CD4-positive, alpha-beta T cell treated with Interleukin-6 for 4 hours (primary cell): ENCODE data around the gene ZNF521.

Experiments used
- DNase-seq: peaks from one replicate; pipeline ENCODE4 v3.0.0-alpha.2; 2020; ENCODE audit warnings: mixed read lengths

Gene ZNF521

DNA sequence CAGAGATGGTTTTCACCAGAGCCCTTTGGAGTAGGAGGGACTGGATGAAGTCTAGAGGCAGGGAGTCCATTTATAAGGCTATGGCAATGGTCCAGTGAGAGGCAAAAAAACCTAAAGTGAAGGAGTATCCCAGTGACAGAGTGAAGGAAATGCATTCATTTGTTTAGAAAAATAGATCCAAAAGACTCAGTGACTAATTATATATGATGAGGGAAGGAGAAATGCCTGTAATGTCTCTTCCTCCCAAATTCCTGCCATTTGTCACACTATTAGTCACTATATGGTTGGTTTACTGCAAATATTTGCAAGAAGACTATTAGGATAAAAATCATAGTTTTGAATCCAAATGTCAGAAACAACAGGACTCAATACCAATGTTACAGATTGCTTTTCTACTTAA, 104.2 kb downstream of the ZNF521 start:
- DNase-seq, result no peak

DNA sequence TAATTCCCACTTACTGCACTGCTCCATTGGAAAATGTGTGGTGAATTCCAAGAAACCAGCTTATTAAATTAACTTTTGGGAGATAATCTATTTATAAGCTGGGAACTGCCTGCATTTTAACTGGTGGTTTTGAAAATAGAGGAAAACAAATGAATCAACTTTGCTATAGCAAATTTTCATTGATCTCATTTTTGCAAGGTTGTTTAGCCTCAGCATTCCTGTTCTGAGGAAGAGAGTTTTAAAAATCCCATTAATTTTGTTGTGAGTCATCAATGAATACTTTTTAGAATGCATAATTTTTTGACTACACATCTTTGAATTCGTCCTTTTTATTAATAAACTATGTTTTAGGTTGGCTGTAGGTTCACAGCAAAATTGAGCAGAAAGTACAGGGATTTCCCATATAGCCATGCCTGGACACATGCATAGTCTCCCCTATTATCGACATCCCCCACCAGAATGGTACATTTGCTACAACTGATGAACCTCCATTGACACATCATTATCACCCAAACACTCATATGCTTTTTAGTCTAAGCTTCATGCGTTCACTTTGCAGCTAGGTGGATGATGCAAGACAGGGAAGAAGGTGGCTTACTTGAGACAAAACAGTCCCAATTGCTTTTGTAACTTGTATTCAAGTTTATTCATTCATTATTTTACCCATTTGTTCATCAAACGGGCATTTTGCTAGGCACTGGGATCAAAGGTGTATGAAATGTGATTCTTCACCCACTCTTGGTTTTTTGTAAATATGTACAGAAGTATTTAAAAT, 106.9 kb downstream of the ZNF521 start:
- no peak for DNase-seq

DNA sequence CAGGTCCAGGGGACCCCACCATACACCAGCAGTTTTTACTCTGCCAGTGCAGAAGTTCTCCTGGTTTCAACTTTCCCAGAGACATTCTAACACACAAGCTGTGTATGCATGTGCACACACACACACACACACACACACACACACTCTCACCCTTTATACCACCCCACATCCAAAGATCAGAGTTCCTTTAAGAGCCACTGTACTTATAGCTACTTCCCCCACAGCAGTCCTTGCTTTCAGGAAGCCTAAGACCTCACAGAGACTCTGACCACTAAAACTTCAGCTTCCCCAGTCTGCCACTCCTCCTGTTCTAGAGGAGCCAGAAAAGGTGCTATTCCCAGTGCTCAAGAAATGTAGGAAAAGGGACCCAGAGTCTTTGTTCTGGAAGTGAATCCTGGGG, 107.8 kb downstream of the ZNF521 start:
- DNase-seq, result no peak

DNA sequence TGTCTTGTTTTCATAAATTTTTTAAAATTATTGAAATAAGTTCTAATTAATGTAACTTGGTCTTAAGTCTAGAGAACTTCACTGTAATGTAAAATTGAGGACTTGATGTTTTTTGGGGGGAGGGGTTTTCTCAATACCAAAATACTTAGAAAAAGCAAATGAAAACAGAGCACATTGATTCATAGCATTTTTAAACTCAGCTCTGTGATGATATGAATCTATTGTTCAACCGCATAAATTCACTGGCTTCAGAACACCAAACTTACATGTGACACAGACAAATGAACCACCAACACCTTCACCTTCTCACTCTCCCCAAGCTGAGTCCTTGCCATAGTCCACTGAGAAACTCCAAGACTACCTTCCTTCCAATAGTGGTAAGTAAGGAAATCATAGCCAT, 108.2 kb downstream of the ZNF521 start:
- DNase-seq, result no peak

DNA sequence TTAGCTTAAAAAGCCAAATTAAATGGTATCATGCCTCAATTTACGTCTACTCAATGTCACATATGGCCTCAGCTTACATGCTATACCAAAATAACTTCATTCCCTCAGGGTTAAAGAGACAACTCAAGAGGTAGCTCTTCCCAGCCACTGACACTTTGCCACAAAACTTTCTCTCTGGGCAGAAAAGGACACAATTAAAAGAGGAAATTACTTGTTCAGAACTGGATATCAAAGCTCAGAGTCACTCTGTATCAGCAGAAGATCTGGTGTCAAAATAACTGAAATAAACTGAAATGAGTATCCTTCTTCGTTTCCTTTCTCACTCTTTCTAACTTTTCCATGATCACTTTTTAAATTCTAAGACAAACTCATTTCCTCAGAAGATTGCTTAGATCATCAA, 108.7 kb downstream of the ZNF521 start:
- no peak for DNase-seq

DNA sequence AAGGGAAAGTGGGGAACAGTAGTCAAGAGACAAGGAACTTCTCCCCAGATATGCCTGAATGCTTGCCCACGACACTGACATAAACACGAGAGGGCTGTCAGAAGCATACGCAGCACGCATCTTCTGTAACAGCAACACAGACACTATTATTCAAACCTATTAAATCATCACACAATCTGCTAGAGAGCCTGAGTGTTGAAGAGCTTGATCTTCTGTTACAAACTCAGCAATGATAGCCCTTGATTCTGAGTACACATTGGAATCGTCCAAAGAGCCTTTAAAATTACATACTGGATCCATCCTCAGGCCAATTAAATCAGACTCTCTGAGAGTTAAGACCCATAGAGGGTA, 111.6 kb downstream of the ZNF521 start:
- no peak for DNase-seq

DNA sequence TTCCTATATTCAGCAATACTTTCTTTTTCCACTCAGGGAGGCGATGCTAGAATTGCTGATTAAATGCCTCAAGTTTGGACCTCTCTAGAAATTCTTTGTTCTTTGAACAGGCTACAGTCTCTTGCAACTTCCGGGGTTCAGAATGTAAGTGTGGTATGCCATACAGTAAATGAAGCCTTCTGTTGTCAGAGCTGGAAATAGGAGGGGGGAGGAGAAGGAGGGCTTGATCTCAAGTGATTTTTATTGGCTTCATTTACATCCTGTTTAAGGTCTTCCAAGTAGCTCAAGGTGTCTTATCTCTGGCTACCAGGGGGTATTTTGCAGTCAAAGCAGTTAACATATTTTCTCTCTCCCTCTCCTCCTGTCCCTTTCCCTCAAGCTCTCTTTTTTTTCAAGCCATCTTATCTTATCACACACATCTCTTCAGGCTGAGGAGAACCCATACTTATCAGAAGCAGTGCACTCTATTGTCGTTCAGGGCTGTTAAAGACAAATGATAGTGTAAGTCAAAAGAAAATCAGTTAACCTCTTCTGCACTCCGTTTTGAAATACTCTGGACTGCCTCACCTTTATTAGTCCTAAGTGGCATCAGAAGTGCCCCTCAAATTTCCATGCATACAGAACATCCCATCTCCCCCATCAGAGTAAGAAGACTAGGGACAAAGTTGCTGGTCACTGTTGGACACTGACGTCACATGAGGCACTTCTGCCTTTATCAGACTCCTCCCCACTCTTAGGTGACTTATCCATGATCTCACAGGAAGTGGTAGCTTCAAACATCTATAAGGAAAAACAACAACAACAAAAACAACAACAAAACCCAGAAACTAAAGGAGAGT, 112.2 kb downstream of the ZNF521 start:
- DNase-seq, result no peak

DNA sequence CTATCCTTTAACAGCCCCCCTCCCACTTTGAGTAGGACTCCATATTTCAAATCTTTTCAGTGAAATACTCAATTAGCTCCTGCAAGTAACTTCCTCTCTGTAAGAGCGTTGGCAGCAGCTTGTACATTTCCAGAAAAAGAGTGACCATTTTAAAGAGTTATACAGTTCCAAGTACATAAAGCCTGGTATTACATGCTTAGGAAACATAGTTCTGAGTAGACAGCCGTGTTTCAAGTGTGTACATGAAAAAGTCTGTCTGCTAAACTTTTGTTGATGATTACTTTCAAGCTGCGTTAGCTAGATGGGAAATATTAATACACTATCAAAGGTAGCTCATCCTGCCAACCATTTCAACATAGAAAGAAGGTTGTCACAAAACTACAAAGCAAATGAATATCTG, 112.8 kb downstream of the ZNF521 start:
- DNase-seq, result no peak

DNA sequence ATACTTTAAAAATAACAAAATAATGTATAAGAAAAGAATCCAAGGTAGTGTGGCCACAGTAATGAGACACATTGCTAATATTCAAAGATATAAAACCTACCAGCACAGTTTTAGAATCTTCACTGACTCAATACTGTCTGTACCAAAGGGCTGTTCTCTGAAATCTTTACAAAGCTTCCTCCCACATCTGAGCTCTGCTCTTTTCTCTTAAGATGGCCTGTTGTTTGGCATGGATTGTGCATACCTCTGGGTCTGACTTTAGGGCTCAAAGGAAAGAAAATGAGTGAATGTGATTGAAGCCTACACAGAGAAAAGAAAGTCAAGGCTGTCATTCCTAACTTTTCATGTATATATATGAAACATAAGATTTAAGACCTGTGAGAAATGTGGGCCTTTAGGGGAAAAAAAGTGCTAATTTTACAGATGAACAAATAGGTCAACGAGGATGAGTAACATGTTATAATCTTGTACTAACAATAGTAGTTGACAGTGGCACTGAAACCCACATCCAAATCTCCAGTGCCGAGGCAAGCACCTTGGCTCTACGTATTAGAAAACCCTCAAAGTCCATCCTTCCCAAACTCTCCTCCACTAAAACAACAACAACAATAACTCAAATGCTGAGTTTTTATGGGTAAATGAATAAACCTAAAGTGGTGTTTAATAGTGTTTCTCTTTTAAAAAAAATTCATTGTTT, 114.2 kb downstream of the ZNF521 start:
- no peak for DNase-seq

DNA sequence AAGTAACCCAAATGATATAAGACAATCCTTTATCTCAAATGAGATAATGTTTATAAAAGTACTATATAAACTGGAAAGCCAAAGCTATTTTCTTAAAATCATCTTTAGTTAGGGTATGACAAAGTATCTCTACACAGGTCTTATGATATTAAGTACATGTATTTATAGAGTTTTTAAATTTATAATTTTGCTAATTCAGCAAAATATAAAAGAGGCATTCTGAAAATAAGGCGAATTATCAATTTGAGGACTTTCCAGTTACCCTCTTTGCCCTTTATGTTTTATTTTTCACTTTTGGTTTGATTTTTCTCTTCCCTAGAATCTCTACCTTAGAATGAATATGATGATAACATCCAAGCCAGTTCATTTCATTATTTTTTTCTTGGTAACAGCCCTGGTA, 115.2 kb downstream of the ZNF521 start:
- no peak for DNase-seq

DNA sequence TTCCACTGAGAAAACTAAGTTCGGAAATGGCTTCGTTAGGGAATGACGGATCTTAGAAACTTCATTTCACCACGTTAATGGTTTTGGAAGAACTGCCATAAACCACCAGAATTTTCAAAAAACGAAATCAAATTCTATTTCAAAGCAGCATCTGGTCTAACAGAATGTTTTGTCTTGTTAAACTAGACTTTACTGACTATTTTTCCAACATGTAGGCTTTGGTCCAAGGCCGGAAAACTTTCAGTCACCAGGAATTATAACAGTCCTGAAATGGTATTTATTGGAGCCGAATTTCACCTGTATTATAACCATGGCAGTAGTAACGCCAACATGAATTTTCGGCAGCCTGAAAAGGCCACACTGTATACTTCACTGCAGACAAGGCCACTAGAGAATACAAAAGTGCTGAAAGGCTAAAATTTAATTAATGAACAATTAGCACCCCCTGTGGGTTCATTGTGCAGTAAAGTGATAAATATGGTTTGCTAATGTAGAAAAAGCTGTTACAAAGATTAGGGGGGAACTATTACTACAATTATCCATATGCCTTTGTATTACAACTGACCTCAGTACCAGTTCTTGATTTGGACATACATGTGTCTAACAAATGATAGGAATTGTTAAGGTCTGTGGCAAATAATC, 116.4 kb downstream of the ZNF521 start:
- no peak for DNase-seq

DNA sequence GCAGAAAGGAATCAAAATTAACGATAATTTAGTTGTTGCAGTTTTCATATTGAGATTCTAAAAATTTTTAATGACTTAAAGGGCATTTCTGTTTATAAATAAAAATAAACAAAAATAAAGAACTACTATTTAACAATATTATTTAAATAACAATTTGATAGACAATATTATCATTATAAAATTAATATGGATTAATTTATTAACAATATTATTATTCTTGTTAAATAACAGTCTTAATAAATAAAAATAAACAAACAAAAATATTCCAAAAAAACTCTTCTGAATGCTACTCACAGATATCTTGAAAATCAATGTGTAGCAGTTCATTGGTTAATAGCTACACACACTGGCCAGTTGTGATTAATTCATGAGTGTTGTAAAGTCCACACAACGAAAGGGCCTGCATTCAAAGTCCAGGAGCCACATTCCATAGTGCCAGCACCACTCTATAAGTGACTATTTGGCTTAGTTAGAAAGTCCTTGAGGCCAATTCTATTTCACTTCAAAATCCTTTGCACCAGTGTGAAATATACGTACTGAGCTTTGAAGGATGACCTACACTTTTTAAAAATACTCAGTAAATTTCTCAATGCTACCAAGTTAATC, 117.1 kb downstream of the ZNF521 start:
- no peak for DNase-seq

DNA sequence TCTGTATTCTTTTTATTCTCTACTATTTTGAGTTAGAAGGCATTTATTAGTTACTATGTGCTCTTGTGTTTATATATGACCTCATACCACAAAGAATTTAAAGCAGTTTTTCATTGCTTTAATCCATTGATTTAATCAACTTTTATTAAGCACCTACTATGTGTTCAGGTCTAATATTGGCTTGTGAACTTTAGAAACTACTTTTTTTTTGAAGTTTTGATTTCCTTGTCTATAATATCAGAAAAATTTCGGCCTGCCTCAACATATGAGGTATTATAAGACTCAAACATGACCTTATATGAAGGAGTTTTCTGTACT, 117.7 kb downstream of the ZNF521 start:
- no peak for DNase-seq

DNA sequence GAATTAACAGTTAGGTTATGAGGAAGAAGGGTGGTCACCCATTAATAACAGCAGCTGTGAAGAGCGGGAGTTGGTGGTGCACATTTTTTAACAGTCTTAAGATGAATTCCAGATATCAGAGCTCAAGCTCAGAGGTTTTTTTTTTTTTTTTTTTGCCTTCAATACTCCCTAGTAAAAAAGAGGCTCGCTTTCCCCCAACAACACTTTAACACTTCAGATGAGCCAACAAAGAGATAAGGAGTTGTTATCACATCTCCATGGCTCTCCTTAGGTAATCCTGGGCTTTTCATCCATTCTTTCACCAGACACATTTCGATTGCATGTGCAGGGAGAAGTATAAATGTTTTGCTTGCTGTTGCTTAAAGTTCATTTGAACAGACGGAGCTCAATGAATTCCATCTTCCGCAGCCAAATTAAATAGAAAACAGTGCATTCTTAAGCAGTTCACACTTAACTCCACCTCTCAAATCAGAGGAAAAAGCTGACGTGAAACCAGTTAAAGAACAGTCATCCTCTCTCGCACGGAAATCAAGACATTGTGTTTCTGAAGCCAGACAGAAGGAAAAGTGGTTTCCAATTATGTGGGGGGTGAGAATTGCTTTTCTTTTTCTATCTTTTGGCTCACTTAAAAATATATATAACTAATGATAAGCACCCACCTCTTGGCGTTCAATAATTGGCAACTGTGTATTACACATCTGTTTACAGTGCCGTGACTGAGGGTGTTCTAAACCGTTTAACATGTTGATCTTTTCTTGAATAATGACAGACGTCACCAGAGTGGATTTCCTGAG, 118.2 kb downstream of the ZNF521 start:
- DNase-seq, result no peak

DNA sequence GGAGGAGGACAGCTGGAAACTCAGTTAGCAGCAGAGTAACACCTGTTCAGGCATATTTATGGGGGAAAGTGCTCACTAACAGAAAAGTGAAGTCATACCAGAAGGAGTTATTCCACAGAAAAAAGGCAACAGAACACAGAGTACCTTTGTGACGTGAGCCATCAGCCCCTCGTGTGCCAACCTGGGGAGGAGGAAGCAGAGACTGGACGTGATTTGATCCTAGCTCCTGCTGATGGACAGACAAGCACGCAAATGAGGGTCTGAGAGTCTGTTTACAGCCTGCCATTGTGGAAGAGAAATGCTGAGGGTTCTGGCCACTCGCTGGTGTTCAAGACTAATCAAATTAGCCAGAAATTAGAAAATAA, 120.7 kb downstream of the ZNF521 start:
- DNase-seq, result no peak

DNA sequence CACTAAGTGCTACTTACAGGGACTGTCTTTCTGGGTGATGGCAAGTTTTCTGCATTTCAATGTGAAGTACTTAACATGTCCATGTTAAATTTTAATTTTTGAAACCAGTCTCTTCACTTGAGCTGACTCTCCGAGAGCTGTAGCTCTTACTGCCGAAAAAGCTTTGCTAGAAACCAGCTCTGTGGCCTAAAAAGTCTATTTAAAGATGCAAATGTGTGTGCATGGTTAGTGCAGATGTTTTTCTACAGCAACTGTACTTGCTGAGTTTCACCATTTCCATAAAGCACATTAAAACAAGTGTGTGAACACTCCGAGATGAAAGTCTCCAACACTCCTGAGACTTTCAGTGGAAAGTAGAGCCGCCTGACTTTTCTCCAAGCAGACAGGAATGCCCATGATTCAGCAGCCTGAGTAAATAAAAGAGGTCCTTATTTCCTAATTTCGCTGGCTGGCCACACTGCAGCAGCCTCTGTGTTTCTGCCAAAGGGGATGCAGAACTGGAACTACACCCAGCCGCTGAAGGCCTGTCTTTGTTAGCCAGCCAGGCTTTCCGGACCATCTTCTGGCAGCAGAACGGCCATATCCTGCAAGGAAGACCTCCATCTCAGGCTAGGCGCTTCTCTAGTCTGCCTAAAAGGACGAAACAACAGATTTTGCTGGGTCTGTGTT, 121.2 kb downstream of the ZNF521 start:
- DNase-seq, result no peak

DNA sequence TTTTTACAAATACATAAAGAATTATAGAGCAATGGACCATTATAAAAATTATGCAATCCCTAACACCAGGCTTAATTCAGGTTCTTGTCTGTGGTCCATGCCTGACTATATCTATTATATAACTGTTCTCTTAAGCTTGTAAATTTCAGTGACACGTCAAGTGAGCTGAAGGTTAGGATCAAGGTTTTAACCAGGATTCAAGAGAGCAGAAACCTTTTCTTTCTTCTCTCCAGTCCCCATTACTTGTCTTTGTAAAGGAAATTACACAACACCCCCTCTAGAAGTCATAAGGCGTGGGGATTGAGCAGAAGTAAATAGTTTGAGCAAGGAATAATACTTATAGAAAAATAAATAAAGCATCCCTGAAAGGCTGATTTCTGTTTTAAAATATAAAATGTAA, 122.0 kb downstream of the ZNF521 start:
- no peak for DNase-seq

DNA sequence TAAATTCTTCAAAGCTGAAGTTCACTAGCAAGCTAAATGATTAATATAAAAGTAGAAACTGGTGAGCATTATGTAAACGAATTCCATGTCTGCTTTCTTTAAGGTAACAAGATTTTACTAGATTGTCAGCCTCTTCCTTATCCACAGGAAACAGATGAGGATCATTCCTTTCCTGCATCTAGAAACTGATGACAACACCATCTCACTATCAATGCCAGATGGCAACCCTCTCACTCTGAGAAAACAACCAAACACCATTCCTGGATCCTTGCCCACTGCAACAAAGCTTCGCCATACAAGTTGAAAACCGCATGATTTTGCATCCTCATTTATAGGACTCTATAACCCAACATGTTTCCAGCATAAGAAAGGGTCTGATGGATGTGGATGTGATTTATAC, 122.9 kb downstream of the ZNF521 start:
- DNase-seq, result no peak

DNA sequence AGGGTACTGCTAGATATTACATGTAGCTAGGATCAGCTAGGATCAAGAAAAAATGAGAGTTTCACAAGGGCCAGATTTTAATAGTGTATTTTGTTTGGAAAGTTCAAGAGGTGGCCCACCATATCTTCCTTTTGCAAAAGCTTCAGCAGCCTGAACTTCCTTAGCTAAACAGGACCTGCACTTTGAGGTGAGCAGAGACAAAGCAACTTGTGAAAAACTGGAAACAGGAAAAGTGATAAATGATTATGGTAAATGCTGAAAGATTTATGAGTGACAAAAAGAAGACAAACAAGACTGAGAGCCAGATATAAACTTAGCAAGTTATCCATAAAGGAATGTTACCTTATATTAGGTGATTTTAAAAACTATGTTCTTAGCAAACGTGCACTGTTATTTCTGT, 123.6 kb downstream of the ZNF521 start:
- no peak for DNase-seq

DNA sequence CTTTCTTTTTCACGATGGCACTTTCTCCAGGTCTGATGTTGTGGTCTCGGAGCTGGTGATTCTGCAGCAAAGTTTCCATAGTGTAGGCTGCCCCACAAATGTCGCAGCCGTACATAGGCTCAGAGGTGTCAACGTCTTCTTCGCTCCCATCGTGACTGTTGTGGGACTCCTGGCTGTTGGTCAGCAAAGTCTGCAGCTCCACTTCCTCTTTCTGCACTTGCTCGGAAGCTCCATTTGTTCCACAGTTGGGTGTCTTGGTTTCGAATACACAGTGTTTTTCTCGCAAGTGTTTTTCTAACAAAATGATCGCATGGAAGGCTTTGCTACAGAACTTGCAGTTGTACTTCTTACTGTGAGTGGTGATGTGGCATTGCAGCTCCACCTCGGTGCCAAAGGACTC, 126.8 kb downstream of the ZNF521 start:
- DNase-seq, result no peak
